GM10847 (cell line): Measurements from ENCODE around the gene HSP90AB1.
A peak's percentile ranks its signal among the peaks of the same experiment; 100 is the strongest.

Experiments used
- POLR2A ChIP-seq: IDR thresholded peaks from 2 replicates; pipeline ENCODE4 v1.6.1; 2011; ENCODE audit not compliant: insufficient read length; ENCODE audit errors: extremely low read depth

HSP90AB1 gene

DNA sequence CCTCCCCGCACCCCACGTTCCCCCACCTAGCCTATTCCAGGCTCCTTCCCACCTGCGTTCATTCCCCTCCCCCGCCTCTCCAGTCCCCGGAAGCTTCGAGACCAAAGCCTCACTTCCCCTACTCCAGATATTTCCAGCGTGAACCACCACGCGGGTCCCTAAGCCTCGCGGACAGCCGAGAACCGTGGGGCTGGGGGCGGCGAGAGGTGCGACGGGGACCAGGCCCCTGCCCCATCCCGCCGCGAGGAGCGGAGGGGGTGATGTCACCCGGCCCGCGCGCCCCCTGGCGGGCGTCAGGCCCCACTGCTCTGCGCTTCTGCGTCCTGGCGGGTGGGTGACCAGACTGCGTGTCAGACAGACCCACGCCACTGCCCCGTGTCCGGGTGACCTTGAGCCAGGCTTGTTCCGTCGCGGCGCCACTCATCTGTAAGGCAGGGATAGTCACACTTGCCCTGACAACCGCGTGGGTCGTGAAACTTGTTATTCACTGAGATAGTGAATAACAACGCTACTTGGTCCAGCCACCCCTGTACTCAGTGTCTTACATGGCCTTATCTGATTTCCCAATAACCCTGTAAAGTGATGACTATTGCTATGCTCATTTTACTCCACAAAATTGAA is 9.0 kb upstream of the HSP90AB1 start:
- no peak for TF ChIP-seq POLR2A

DNA sequence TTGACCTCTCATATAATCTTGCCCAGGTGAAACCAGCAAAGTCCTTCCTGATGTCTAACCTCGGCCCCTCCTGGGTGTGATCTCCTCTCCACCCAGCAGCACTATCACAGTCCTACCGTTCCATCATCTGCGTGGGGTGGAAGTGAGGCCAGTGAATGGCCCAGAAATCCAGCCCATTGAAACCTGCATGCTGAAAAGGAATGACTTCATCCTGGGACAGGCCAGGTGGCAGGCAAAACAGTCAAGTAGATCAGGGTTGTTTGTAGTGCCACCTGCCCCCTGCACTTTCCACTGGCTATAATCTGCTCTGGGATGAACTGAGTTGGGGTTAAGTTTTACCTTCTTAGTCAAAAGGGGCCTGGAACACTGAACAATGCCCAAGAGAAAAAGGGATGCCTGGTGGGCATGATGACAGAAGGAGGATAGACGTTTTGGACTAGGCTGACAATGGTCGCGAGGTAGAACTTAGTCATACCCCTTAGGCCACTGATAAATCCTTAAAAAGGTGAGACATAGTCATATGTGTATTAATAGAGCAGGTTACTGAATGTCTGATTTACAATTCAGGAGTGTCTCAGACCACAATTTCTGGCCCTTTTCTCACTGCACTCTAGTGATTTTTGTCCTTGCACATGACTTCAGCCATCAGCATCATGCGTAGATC is 8.1 kb upstream of the HSP90AB1 start:
- no peak for TF ChIP-seq POLR2A

DNA sequence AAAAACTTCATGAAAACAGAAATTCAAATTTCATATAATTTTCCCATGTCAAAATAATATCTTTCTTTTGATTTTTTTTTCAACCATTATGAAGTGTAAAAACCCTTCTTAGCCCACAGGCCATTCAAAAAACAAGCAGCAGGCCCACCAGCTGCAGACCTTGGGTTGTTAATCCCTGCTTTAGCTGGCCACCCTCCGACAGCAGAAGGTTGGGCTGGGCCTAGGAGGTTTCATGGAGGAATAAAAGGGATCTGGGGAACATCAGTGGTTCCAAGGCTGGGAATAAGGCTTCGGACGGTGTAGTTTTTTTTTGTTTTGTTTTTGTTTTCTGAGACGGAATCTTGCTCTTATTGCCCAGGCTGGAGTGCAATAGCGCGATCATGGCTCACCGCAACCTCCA is 3.6 kb upstream of the HSP90AB1 start:
- no peak for TF ChIP-seq POLR2A

GRCh38 chr6:44245391-44245911 is 1.4 kb upstream of the HSP90AB1 start:
- TF ChIP-seq POLR2A, result no peak

DNA sequence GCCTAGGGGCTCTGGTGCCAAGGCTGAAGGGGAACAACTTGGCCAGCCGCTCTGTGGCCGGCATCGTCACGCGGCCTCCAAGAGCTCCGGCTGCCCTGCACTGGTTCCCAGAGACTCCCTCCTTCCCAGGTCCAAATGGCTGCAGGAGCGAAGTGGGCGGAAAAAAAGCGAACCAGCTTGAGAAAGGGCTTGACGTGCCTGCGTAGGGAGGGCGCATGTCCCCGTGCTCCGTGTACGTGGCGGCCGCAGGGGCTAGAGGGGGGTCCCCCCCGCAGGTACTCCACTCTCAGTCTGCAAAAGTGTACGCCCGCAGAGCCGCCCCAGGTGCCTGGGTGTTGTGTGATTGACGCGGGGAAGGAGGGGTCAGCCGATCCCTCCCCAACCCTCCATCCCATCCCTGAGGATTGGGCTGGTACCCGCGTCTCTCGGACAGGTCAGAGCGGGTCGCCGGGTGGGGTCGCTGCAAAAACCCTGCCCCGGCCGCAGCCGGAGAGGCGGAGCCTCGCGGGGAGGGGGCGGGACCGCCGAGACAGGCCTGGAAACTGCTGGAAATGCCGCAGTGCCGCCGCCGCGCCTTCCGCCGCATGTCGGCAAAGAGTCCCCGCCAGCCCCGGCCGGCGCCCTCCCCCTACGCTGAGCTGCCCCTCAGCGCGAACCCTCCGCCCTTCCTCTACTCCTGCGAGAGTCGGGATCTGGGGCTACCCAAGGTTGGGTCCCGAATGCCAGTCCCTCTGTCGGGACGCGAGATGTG is 814 bp upstream of the HSP90AB1 start:
- TF ChIP-seq POLR2A, result no peak

- peak; percentile 11 for TF ChIP-seq POLR2A
Observed at GRCh38 chr6:44247338-44248302, 719 bp downstream of the HSP90AB1 start.

- TF ChIP-seq POLR2A, result no peak
Observed at GRCh38 chr6:44248579-44248978, 1.7 kb downstream of the HSP90AB1 start.

DNA sequence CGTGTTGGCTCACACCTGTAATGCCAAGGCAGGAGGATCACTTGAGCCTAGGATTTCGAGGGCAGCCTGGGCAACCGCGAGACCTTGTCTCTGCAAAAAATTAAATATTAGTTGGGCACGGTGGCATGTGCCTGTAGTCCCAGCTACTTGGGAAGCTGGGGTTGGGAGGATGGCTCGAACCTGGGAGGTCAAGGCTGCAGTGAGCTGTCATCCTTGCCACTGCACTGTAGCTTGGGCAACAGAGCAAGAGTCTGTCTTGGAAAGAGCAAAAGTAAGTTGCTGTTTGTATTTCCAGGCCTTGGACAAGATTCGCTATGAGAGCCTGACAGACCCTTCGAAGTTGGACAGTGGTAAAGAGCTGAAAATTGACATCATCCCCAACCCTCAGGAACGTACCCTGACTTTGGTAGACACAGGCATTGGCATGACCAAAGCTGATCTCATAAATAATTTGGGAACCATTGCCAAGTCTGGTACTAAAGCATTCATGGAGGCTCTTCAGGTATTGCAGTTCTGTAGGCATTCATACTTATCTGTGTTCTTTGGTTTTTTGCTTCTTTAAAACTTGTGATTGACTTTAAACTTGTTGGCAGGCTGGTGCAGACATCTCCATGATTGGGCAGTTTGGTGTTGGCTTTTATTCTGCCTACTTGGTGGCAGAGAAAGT is 2.3 kb downstream of the HSP90AB1 start:
- TF ChIP-seq POLR2A, result no peak

DNA sequence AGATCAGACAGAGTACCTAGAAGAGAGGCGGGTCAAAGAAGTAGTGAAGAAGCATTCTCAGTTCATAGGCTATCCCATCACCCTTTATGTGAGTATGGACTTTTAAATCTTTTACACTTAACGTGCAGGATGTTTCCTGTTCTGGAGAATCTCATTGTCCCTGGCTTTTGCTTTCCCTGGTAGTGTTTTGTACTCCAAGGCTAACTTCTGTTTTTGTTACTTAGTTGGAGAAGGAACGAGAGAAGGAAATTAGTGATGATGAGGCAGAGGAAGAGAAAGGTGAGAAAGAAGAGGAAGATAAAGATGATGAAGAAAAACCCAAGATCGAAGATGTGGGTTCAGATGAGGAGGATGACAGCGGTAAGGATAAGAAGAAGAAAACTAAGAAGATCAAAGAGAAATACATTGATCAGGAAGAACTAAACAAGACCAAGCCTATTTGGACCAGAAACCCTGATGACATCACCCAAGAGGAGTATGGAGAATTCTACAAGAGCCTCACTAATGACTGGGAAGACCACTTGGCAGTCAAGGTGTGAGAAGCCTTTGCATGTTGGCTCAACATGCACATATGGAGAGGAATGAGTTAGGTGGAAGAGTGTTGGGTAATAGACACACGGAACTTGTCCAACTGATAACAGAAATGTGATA is 3.3 kb downstream of the HSP90AB1 start:
- TF ChIP-seq POLR2A, result no peak

GRCh38 chr6:44250718-44251123 is 3.8 kb downstream of the HSP90AB1 start:
- TF ChIP-seq POLR2A, result no peak

DNA sequence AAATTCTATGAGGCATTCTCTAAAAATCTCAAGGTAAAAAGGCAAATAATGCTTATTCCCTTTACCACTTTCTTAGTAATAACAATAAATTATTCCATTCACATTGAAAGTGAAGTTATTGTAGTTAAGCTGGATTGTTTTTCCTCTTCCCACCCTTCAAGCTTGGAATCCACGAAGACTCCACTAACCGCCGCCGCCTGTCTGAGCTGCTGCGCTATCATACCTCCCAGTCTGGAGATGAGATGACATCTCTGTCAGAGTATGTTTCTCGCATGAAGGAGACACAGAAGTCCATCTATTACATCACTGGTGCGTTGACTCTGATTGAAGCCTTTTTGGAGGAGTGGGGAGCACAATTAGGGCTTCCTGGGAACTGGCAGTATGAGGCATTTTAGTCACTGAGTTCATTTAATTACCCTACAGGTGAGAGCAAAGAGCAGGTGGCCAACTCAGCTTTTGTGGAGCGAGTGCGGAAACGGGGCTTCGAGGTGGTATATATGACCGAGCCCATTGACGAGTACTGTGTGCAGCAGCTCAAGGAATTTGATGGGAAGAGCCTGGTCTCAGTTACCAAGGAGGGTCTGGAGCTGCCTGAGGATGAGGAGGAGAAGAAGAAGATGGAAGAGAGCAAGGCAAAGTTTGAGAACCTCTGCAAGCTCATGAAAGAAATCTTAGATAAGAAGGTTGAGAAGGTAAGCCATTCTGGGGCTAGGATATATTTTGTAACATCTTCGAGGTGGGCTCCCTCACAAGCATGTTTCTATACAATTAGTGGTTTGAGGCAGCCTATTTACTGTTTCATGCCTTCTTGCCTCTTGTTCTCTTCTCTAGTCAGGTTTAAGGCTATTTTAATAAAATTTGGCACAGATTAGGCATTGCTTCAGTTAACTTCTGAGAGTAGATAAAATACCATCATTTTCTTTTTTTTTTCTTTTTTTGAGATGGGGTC is 4.9 kb downstream of the HSP90AB1 start:
- TF ChIP-seq POLR2A, result no peak

DNA sequence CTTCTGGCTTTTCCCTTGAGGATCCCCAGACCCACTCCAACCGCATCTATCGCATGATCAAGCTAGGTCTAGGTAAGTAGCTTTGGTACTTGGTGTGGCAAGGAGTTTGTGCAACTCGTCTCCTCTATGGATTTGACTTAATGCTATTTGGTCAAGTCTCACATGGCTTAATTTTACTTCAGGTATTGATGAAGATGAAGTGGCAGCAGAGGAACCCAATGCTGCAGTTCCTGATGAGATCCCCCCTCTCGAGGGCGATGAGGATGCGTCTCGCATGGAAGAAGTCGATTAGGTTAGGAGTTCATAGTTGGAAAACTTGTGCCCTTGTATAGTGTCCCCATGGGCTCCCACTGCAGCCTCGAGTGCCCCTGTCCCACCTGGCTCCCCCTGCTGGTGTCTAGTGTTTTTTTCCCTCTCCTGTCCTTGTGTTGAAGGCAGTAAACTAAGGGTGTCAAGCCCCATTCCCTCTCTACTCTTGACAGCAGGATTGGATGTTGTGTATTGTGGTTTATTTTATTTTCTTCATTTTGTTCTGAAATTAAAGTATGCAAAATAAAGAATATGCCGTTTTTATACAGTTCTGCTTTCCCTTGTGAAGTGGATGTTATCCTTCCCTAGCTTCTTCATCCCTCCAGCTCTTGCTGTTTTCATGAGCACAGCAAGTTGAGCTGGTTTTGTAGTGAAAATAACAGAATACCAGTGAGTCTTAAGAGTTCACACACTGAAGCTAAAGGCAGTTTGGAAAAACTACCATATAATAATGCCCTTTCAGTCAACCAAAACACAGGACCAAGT is 6.6 kb downstream of the HSP90AB1 start:
- no peak for TF ChIP-seq POLR2A
